Peyer's patch (tissue), 4 donors: ENCODE measurements around the gene CDON.

ENCODE experiments used
- POLR2A ChIP-seq, 2 donors: fragments of 450-650 bp; IDR thresholded peaks; one replicate each; pipeline ENCODE4 v1.5.1; 2017; ENCODE audit warnings: antibody characterized with exemption in 2 of 2, mild to moderate bottlenecking in 2 of 2, moderate library complexity in 2 of 2
- TF ChIP-seq, protein P1 (sequence below), 6 experiments: fragments of 450-650 bp in 4 of 6; fragments of 200-600 bp in 2 of 6; sonication (generic) in 1 of 6; IDR thresholded peaks; one replicate each; pipeline ENCODE4 v1.5.1; 2017 to 2019; ENCODE audit warnings: antibody characterized with exemption in 6 of 6, mild to moderate bottlenecking in 3 of 6, moderate library complexity in 1 of 6

DNA sequence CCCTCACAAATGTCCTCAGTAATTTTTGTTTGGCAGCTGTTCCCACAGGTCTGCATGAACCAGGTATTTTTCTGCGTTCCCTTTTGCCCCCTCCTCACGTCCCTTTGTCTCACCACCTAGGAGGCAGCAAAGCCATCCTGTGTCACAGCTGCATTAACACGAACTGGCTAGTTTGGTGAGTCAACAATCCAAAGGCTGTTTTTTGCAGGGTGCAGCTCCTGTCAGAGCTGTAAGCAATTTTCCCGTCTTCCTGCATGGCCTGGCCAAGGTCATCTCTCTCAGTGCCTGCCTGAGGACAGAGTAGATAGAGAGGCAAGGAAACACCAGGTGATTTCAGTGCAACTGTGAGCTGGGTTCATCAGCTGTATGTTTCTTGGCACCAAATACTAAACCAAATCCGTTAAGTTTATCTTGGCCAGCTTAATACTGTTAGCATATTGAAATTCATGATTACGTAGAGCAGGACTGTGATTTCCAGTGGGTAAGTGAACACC, 137.4 kb downstream of the CDON start:
- TF ChIP-seq, protein P1, sequence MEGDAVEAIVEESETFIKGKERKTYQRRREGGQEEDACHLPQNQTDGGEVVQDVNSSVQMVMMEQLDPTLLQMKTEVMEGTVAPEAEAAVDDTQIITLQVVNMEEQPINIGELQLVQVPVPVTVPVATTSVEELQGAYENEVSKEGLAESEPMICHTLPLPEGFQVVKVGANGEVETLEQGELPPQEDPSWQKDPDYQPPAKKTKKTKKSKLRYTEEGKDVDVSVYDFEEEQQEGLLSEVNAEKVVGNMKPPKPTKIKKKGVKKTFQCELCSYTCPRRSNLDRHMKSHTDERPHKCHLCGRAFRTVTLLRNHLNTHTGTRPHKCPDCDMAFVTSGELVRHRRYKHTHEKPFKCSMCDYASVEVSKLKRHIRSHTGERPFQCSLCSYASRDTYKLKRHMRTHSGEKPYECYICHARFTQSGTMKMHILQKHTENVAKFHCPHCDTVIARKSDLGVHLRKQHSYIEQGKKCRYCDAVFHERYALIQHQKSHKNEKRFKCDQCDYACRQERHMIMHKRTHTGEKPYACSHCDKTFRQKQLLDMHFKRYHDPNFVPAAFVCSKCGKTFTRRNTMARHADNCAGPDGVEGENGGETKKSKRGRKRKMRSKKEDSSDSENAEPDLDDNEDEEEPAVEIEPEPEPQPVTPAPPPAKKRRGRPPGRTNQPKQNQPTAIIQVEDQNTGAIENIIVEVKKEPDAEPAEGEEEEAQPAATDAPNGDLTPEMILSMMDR (IDR thresholded peaks at IDR 0.05), result peak in 2 of 6 experiments; percentile 10 to 20
- no peak for TF ChIP-seq POLR2A (IDR thresholded peaks at IDR 0.05)
